Endothelial cell of umbilical vein (primary cell): ENCODE results near the gene NENF. TPM values are rescaled to one million over a fixed set of nuclear protein-coding genes. Genes with fewer than 3 reads are reported as not detected.

ENCODE experiments used
- BruUV-seq: library from RNA; stranded (reverse); fragments of 400-500 nt; replicated peaks from 2 replicates; lab custom pipeline; 2021; lab: Mats Ljungman, UMichigan
- CTCF ChIA-PET: fragments of 300-600, 350-600 bp; sonication (Branson Sonifier 250); formaldehyde crosslinking; loops from one replicate; lab custom pipeline; 2021; ENCODE audit warnings: antibody characterized with exemption, inconsistent platforms; lab: Charles Lee
- POLR2A ChIA-PET: fragments of 300-600, 350-600 bp; sonication (Branson Sonifier 250); formaldehyde crosslinking; loops from one replicate; lab custom pipeline; 2021; ENCODE audit warnings: antibody characterized with exemption, inconsistent platforms; lab: Charles Lee
- DNase-seq: peaks from one replicate; pipeline ENCODE4 v3.0.0-alpha.2; 2011; ENCODE audit warnings: low read depth, low spot score
- FAIRE-seq: peaks from 2 replicates; lab custom pipeline; 2011; peaks lifted over from hg19 to GRCh38; lab: Jason Lieb, UNC
- H2AFZ ChIP-seq: 2 replicates; pipeline ENCODE4 v1.6.0; 2012; ENCODE audit warnings: low read depth, low read length, control low read depth, inconsistent platforms
- H3K27ac ChIP-seq: 2 replicates; pipeline ENCODE4 v1.5.1; 2011; ENCODE audit warnings: low read depth, mild to moderate bottlenecking, control low read depth, low read length, moderate library complexity; ENCODE audit not compliant: insufficient read depth
- H3K27me3 ChIP-seq, 2 experiments: 2 replicates each; pipeline versions ENCODE4 v1.6.0 to v1.6.1; 2011; ENCODE audit warnings: low read length in 2 of 2, mixed read lengths in 1 of 2; ENCODE audit not compliant: control insufficient read depth in 2 of 2, insufficient read depth in 2 of 2
- H3K36me3 ChIP-seq, 2 experiments: 2 replicates in 1 of 2; 3 replicates in 1 of 2; pipeline ENCODE4 v1.5.1; 2011; ENCODE audit warnings: low read length in 2 of 2, mild to moderate bottlenecking in 1 of 2, moderate library complexity in 1 of 2; ENCODE audit not compliant: control insufficient read depth in 2 of 2, insufficient read depth in 2 of 2; ENCODE audit errors: extremely low read depth in 1 of 2
- H3K4me1 ChIP-seq: 3 replicates; pipeline ENCODE4 v1.5.1; 2011; ENCODE audit warnings: mild to moderate bottlenecking, low read length; ENCODE audit not compliant: control insufficient read depth, insufficient read depth; ENCODE audit errors: extremely low read depth
- H3K4me2 ChIP-seq: 2 replicates; pipeline ENCODE4 v1.6.1; 2011; ENCODE audit warnings: low read length, control low read depth, mixed read lengths; ENCODE audit not compliant: insufficient read depth
- H3K4me3 ChIP-seq, 3 experiments: fragments of 200-600 bp in 1 of 3; sonication (generic), shearing (Covaris generic) in 1 of 3; replicated peaks in 1 of 3; 2 replicates each; pipeline ENCODE4 v1.5.1; 2011 to 2016; ENCODE audit warnings: control low read depth in 3 of 3, low read length in 3 of 3, mild to moderate bottlenecking in 2 of 3, inconsistent platforms in 1 of 3, low read depth in 1 of 3, moderate library complexity in 1 of 3; ENCODE audit not compliant: insufficient read depth in 1 of 3
- H3K79me2 ChIP-seq: 2 replicates; pipeline ENCODE4 v1.6.0; 2012; ENCODE audit warnings: low read length, inconsistent platforms; ENCODE audit not compliant: control insufficient read depth, insufficient read depth
- H3K9ac ChIP-seq: replicated peaks from 2 replicates; pipeline ENCODE3; 2011; ENCODE audit warnings: low read length, control low read depth; ENCODE audit not compliant: insufficient read depth; ENCODE audit errors: extremely low read depth
- H3K9me1 ChIP-seq: replicated peaks from 3 replicates; pipeline ENCODE4 v1.6.0; 2011; ENCODE audit warnings: mild to moderate bottlenecking, low read length; ENCODE audit not compliant: control insufficient read depth, insufficient read depth; ENCODE audit errors: extremely low read depth
- H3K9me3 ChIP-seq: replicated peaks from 2 replicates; pipeline ENCODE4 v1.5.1; 2012; ENCODE audit warnings: low read length, inconsistent platforms; ENCODE audit not compliant: control insufficient read depth, insufficient read depth
- H4K20me1 ChIP-seq: replicated peaks from 2 replicates; pipeline ENCODE3; 2011; ENCODE audit warnings: mild to moderate bottlenecking, low read length; ENCODE audit not compliant: control insufficient read depth, insufficient read depth; ENCODE audit errors: extremely low read depth
- EZH2 ChIP-seq: IDR thresholded peaks from 2 replicates; pipeline ENCODE4 v1.6.1; 2012; ENCODE audit warnings: borderline replicate concordance, low read depth, mild to moderate bottlenecking, moderate library complexity, low read length, inconsistent platforms; ENCODE audit not compliant: severe bottlenecking
- FOS ChIP-seq: IDR thresholded peaks from 2 replicates; pipeline ENCODE4 v1.6.1; 2011; ENCODE audit warnings: mild to moderate bottlenecking, low read length, moderate library complexity, borderline replicate concordance; ENCODE audit not compliant: insufficient read depth
- GATA2 ChIP-seq: IDR thresholded peaks from 2 replicates; pipeline ENCODE4 v1.7.0; 2011; ENCODE audit warnings: low read depth, mild to moderate bottlenecking, moderate library complexity, mixed read lengths, low read length; ENCODE audit not compliant: insufficient read length, insufficient read depth
- JUN ChIP-seq: IDR thresholded peaks from 2 replicates; pipeline ENCODE4 v1.6.1; 2011; ENCODE audit warnings: borderline replicate concordance, low read depth; ENCODE audit not compliant: insufficient read length, insufficient read depth
- MYC ChIP-seq: IDR thresholded peaks from one replicate; pipeline ENCODE4 v1.6.1; 2011; ENCODE audit warnings: mild to moderate bottlenecking, low read depth, low read length
- POLR2A ChIP-seq: IDR thresholded peaks from 2 replicates; pipeline ENCODE4 v1.6.1; 2012; ENCODE audit warnings: low read depth, mild to moderate bottlenecking, control low read depth, low read length
- POLR2AphosphoS5 ChIP-seq: IDR thresholded peaks from 2 replicates; pipeline ENCODE4 v1.6.1; 2012; ENCODE audit warnings: low read depth, mild to moderate bottlenecking, control low read depth, low read length, moderate library complexity; ENCODE audit not compliant: insufficient read depth
- dilution Hi-C: fragments of 300-500 bp; cut with MboI; formaldehyde crosslinking; loops from one replicate; pipeline ENCODE4 v1.15.0; 2019; ENCODE audit warnings: low sequenced_read_pairs; ENCODE audit not compliant: extremely low pct_ligation_motif_present
- intact Hi-C: fragments of 100-400 bp; cut with micrococcal nuclease; formaldehyde crosslinking; loops from one replicate; pipeline ENCODE4 v1.10.0; 2022
- polyA plus RNA-seq, 4 experiments: library from polyadenylated mRNA; depleted of rRNA in 3 of 4; stranded (reverse) in 3 of 4; unstranded in 1 of 4; fragments of >200 nt; gene quantifications; 2 replicates each; pipeline versions ENCODE4 v1.2.1 to v1.2.3, GENCODE V29; 2011 to 2012; ENCODE audit warnings: missing spikeins in 1 of 4
- total RNA-seq: library from RNA; stranded (reverse); gene quantifications from 2 replicates; pipeline ENCODE4 v1.2.3, GENCODE V29; 2021
- TF ChIP-seq, protein P1 (sequence below), 2 donors: IDR thresholded peaks; 1 replicate in 1 of 2; 2 replicates in 1 of 2; pipeline ENCODE4 v1.5.1; 2011; ENCODE audit warnings: low read length in 2 of 2, mild to moderate bottlenecking in 2 of 2, moderate library complexity in 2 of 2, control low read depth in 1 of 2, inconsistent platforms in 1 of 2, low read depth in 1 of 2; ENCODE audit not compliant: insufficient read depth in 1 of 2; ENCODE audit errors: extremely low read depth in 1 of 2
- TF ChIP-seq, protein P2 (sequence below): IDR thresholded peaks from 2 replicates; pipeline ENCODE4 v1.6.1; 2011; ENCODE audit not compliant: insufficient read depth, insufficient read length

The NENF gene
- total and polyA plus RNA-seq, 2 donors (not counting 3 experiments of a cell fraction or from before 2014, with no cell fraction given), result 19.8 to 23.0 TPM

DNA sequence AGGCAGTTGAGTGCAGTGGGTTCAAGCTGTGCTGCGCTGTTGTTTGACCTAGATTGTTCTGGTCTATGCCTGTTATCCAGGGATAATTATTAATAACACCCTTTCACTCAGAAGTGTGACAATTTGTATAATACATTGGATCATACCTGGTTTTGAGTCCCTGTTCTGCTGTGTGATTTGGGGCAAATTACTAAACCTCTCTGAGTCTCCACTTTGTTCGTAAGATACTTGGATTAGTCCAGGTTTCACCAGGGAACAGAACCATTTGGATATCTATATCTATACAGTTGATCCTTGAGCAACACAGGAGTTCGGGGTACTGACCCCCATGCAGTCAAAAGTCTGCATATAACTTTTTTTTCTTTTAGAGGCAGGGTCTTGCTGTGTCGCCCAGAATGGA, 2.3 kb downstream of the NENF start:
- dilution Hi-C loops, result no loop called here
- Histone ChIP-seq H4K20me1 (no peaks in the 10 kb centered on the region), H3K36me3 (no peaks in the 10 kb centered on the region), H2AFZ (no peak overlapping the region), H3K4me1 (peaks cover 5% of the 10 kb centered on the region), H3K4me3 (no peak overlapping the region), H3K79me2 (no peaks in the 10 kb centered on the region), H3K9me3 (no peaks in the 10 kb centered on the region), H3K4me2 (no peak overlapping the region), H3K27me3 (peaks cover 0 to 3% of the 10 kb centered on the region in 2 experiments), H3K9ac (no peak overlapping the region), H3K27ac (no peak overlapping the region), H3K9me1 (no peaks in the 10 kb centered on the region)
- ChIA-PET POLR2A (no interaction called here), CTCF (interaction anchor here (1.2 kb wide), 1 partner anchor 20 kb away, joined by 3 read pairs; no protein-coding TSS in a partner anchor)
- FAIRE-seq (no peak), DNase-seq (no peak)
- no peak for TF ChIP-seq POLR2A
- TF ChIP-seq GATA2, result no peak
- TF ChIP-seq EZH2, result no peak
- TF ChIP-seq POLR2AphosphoS5, result no peak
- no peak for TF ChIP-seq FOS
- no peak for TF ChIP-seq JUN
- TF ChIP-seq, protein P1, sequence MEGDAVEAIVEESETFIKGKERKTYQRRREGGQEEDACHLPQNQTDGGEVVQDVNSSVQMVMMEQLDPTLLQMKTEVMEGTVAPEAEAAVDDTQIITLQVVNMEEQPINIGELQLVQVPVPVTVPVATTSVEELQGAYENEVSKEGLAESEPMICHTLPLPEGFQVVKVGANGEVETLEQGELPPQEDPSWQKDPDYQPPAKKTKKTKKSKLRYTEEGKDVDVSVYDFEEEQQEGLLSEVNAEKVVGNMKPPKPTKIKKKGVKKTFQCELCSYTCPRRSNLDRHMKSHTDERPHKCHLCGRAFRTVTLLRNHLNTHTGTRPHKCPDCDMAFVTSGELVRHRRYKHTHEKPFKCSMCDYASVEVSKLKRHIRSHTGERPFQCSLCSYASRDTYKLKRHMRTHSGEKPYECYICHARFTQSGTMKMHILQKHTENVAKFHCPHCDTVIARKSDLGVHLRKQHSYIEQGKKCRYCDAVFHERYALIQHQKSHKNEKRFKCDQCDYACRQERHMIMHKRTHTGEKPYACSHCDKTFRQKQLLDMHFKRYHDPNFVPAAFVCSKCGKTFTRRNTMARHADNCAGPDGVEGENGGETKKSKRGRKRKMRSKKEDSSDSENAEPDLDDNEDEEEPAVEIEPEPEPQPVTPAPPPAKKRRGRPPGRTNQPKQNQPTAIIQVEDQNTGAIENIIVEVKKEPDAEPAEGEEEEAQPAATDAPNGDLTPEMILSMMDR (IDR thresholded peaks at IDR 0.05; ENCODE audit: extremely low read depth in 1 of 2, insufficient read depth in 1 of 2, low read depth in 1 of 2, low read length in 2 of 2), result no peak
- TF ChIP-seq, protein P2, sequence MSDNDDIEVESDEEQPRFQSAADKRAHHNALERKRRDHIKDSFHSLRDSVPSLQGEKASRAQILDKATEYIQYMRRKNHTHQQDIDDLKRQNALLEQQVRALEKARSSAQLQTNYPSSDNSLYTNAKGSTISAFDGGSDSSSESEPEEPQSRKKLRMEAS, result no peak
- TF ChIP-seq MYC, result no peak
- BruUV-seq, result no TSS peak
- intact Hi-C loops, result no loop called here
